Stimulated activated CD4-positive, alpha-beta T cell treated with anti-CD3 and anti-CD28 coated beads, TNF-alpha, amount 100 ng/mL, for 48 hours (primary cell): ENCODE results near the gene QRFP.

Experiments
- DNase-seq, 3 donors: peaks; one replicate each; pipeline ENCODE4 v3.0.0-alpha.2; 2020; ENCODE audit warnings: low read depth in 3 of 3

QRFP gene

GRCh38 chr9:130904070-130905044 lies 7.7 kb upstream of the QRFP start:
- DNase-seq: no peak

- no peak for DNase-seq
These were observed 6.8 kb upstream of the QRFP start for GRCh38 chr9:130903194-130904069.

GRCh38 chr9:130902204-130903185 lies 5.9 kb upstream of the QRFP start:
- no peak for DNase-seq

GRCh38 chr9:130901498-130902203 lies 5.0 kb upstream of the QRFP start:
- no peak for DNase-seq

- no peak for DNase-seq
These were observed 4.3 kb upstream of the QRFP start for GRCh38 chr9:130900701-130901497.

GRCh38 chr9:130899051-130899748 lies 2.6 kb upstream of the QRFP start:
- no peak for DNase-seq

- DNase-seq: no peak
These were observed 1.9 kb upstream of the QRFP start for GRCh38 chr9:130898552-130898852.

GRCh38 chr9:130897848-130898551 lies 1.4 kb upstream of the QRFP start:
- no peak for DNase-seq

GRCh38 chr9:130897105-130897751 lies 616 bp upstream of the QRFP start:
- no peak for DNase-seq

GRCh38 chr9:130895481-130896232 lies 955 bp downstream of the QRFP start:
- no peak for DNase-seq

- no peak for DNase-seq
These were observed 1.6 kb downstream of the QRFP start for GRCh38 chr9:130895038-130895437.

GRCh38 chr9:130894546-130894945 lies 2.1 kb downstream of the QRFP start:
- no peak for DNase-seq

- no peak for DNase-seq
These were observed 3.1 kb downstream of the QRFP start for GRCh38 chr9:130893341-130894101.

- DNase-seq: no peak
These were observed 3.9 kb downstream of the QRFP start for GRCh38 chr9:130892477-130893304.

- DNase-seq: no peak
These were observed 4.7 kb downstream of the QRFP start for GRCh38 chr9:130891688-130892476.
